Chondrocyte (in vitro differentiated cells): ENCODE data around the gene PRKCI. TPM values are rescaled to one million over a fixed set of nuclear protein-coding genes. Genes with fewer than 3 reads are reported as not detected.

Experiments used
- DNase-seq: peaks from one replicate; pipeline ENCODE4 v3.0.0; 2021; ENCODE audit warnings: mixed read lengths, low spot score
- H3K27ac Mint-ChIP-seq: one replicate; pipeline ENCODE4 v1.8.0; 2021; ENCODE audit warnings: mild to moderate bottlenecking, moderate library complexity, mixed read lengths; ENCODE audit not compliant: unreplicated experiment
- H3K27me3 Mint-ChIP-seq: 2 replicates; pipeline ENCODE4 v1.8.0; 2021; ENCODE audit warnings: low read depth, mixed read lengths
- H3K36me3 Mint-ChIP-seq: 2 replicates; pipeline ENCODE4 v1.8.0; 2021; ENCODE audit warnings: low read depth, mixed read lengths
- H3K4me1 Mint-ChIP-seq: 2 replicates; pipeline ENCODE4 v1.8.0; 2021; ENCODE audit warnings: low read depth, mild to moderate bottlenecking, mixed read lengths
- H3K4me3 Mint-ChIP-seq: one replicate; pipeline ENCODE4 v1.8.0; 2021; ENCODE audit warnings: mild to moderate bottlenecking, moderate library complexity, mixed read lengths; ENCODE audit not compliant: unreplicated experiment
- H3K9me3 Mint-ChIP-seq: 2 replicates; pipeline ENCODE4 v1.8.0; 2021; ENCODE audit warnings: low read depth, mixed read lengths
- total RNA-seq: library from RNA; stranded (reverse); gene quantifications from 3 replicates; pipeline ENCODE4 v1.2.1, GENCODE V29; 2021
- TF ChIP-seq, protein P1 (sequence below): fragments of 200-600 bp; sonication (generic); IDR thresholded peaks from 2 replicates; pipeline ENCODE4 v1.5.0; 2021; ENCODE audit warnings: antibody characterized with exemption, mild to moderate bottlenecking, moderate library complexity

Gene PRKCI
- total RNA-seq, 1 donor from 2014 or later = 59.8 TPM

DNA sequence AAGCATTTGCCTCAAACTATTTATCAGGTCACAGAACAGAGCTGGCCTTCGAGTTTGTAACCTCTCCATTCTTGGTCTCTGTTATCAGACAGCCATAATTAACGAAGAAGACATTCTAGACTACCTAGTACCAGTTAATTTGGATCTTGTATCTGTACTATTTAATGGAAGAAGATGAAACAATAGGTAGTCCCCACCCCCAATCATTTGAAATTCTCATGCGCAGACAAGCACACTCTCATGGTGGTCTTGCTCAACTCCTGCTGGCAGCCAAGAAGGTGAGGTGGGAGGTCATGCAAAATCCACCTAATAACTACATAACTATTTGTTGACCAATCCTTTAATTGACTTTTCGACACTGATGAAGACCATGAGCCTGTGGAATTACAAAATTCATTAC is 132.5 kb downstream of the PRKCI start:
- TF ChIP-seq, protein P1, sequence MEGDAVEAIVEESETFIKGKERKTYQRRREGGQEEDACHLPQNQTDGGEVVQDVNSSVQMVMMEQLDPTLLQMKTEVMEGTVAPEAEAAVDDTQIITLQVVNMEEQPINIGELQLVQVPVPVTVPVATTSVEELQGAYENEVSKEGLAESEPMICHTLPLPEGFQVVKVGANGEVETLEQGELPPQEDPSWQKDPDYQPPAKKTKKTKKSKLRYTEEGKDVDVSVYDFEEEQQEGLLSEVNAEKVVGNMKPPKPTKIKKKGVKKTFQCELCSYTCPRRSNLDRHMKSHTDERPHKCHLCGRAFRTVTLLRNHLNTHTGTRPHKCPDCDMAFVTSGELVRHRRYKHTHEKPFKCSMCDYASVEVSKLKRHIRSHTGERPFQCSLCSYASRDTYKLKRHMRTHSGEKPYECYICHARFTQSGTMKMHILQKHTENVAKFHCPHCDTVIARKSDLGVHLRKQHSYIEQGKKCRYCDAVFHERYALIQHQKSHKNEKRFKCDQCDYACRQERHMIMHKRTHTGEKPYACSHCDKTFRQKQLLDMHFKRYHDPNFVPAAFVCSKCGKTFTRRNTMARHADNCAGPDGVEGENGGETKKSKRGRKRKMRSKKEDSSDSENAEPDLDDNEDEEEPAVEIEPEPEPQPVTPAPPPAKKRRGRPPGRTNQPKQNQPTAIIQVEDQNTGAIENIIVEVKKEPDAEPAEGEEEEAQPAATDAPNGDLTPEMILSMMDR = no peak
- Mint-ChIP-seq H3K36me3 (peaks cover 3% of the 10 kb centered on the region), H3K9me3 (no peaks in the 10 kb centered on the region), H3K27me3 (no peaks in the 10 kb centered on the region), H3K4me1 (peaks cover 39% of the 10 kb centered on the region), H3K4me3 (no peak overlapping the region), H3K27ac (no peak overlapping the region)
- no peak for DNase-seq

Other genes starting within 250 kb of the PRKCI start
- 0.37 to 0.60 TPM (median 0.49 TPM) in 3 replicates for gene GPR160, start 184.4 kb upstream of the PRKCI start, total RNA-seq
- 45.6 to 52.6 TPM (median 45.8 TPM) in 3 replicates for gene PHC3, start 40.7 kb upstream of the PRKCI start, total RNA-seq
- 94.0 to 177 TPM (median 96.0 TPM) in 3 replicates for gene SKIL, start 135.3 kb downstream of the PRKCI start, total RNA-seq
- gene CLDN11, start 196.4 kb downstream of the PRKCI start, total RNA-seq = 0.51 to 2.5 TPM (median 0.62 TPM) in 3 replicates